GM12878 (cell line): ENCODE data around the gene SMIM1. TPM values are rescaled to one million over a fixed set of nuclear protein-coding genes. Genes with fewer than 3 reads are reported as not detected.

ENCODE experiments used
- polyA plus RNA-seq, 11 experiments: library from polyadenylated mRNA; depleted of rRNA in 4 of 11; unstranded in 6 of 11; stranded (reverse) in 5 of 11; fragments of >200 nt; fragmentation: Nextera tagmentation in 4 of 11; fragmentation: Illumina TruSeq in 1 of 11; extraction: Ambion mirVana in 4 of 11; extraction: Trizol in 1 of 11; gene quantifications; 1 replicate in 1 of 11; 2 replicates in 10 of 11; pipeline versions ENCODE4 v1.2.1 to v1.2.3, GENCODE V29; 2011 to 2016; ENCODE audit warnings: inconsistent platforms in 2 of 11, missing spikeins in 2 of 11, low read depth in 1 of 11
- small RNA-seq: library from RNA; depleted of rRNA; stranded (forward); fragments of <200 nt; gene quantifications from one replicate; pipeline ENCODE3, GENCODE V24; 2014
- total RNA-seq, 4 experiments: library from RNA; depleted of rRNA in 3 of 4; stranded (reverse); fragments of >200 nt in 3 of 4; fragmentation: Illumina TruSeq in 1 of 4; extraction: Trizol in 1 of 4; gene quantifications; 2 replicates each; pipeline versions ENCODE4 v1.2.1 to v1.2.3, GENCODE V29; 2013 to 2021

The SMIM1 gene
- total and polyA plus RNA-seq, 10 of the 15 experiments (the other 5 are each of a cell fraction or from before 2014, with no cell fraction given), result 0.30 to 0.37 TPM; not detected in 8

Small RNAs within 50 kb of the gene (small RNA-seq; reads per million reads assigned to genes)
- not detected for gene RF02197
- gene RN7SL574P, result not detected

Other genes starting within 250 kb of the SMIM1 start
Only the 7 nearest of the 9 such genes appear.
- 41.9 and 49.1 TPM in 2 replicates for gene WRAP73, start 122.6 kb upstream of the SMIM1 start, total RNA-seq (2014; rRNA removed)
- 22.8 and 23.8 TPM in 2 replicates for gene WRAP73, start 122.6 kb upstream of the SMIM1 start, total RNA-seq (2014; rRNA removed; fragmentation: Illumina TruSeq; extraction: Trizol)
- gene WRAP73, start 122.6 kb upstream of the SMIM1 start, total RNA-seq (2021), result 37.8 and 44.4 TPM in 2 replicates
- gene WRAP73, start 122.6 kb upstream of the SMIM1 start, polyA plus RNA-seq (2011; rRNA removed), result 28.7 and 49.1 TPM in 2 replicates
- 13.8 and 46.8 TPM in 2 replicates for gene WRAP73, start 122.6 kb upstream of the SMIM1 start, polyA plus RNA-seq (2014; fragmentation: Illumina TruSeq; extraction: Trizol)
- 1 to 10 TPM; 3.2 to 7.6 TPM for gene WRAP73, start 122.6 kb upstream of the SMIM1 start, polyA plus RNA-seq (2014; fragmentation: Nextera tagmentation; extraction: Ambion mirVana)
- 65.8 and 72.6 TPM in 2 replicates for gene WRAP73, start 122.6 kb upstream of the SMIM1 start, polyA plus RNA-seq (2014; rRNA removed)
- gene WRAP73, start 122.6 kb upstream of the SMIM1 start, polyA plus RNA-seq (2016; fragmentation: Nextera tagmentation; extraction: Ambion mirVana), result 10 to 100 TPM; 52.5 to 58.5 TPM
- gene TP73, start 120.2 kb upstream of the SMIM1 start, total RNA-seq (2014; rRNA removed), result 18.6 and 20.4 TPM in 2 replicates
- 7.8 and 8.5 TPM in 2 replicates for gene TP73, start 120.2 kb upstream of the SMIM1 start, total RNA-seq (2014; rRNA removed; fragmentation: Illumina TruSeq; extraction: Trizol)
- 49.6 and 54.2 TPM in 2 replicates for gene TP73, start 120.2 kb upstream of the SMIM1 start, total RNA-seq (2021)
- 3.3 and 6.5 TPM in 2 replicates for gene TP73, start 120.2 kb upstream of the SMIM1 start, polyA plus RNA-seq (2011; rRNA removed)
- gene TP73, start 120.2 kb upstream of the SMIM1 start, polyA plus RNA-seq (2014; fragmentation: Illumina TruSeq; extraction: Trizol), result 3.4 and 9.3 TPM in 2 replicates
- gene TP73, start 120.2 kb upstream of the SMIM1 start, polyA plus RNA-seq (2014; fragmentation: Nextera tagmentation; extraction: Ambion mirVana), result under 1 TPM; 0.08 to 0.22 TPM
- 20.4 and 28.7 TPM in 2 replicates for gene TP73, start 120.2 kb upstream of the SMIM1 start, polyA plus RNA-seq (2014; rRNA removed)
- 10 to 100 TPM; 24.8 to 29.4 TPM for gene TP73, start 120.2 kb upstream of the SMIM1 start, polyA plus RNA-seq (2016; fragmentation: Nextera tagmentation; extraction: Ambion mirVana)
- gene CCDC27, start 20.3 kb upstream of the SMIM1 start, total RNA-seq (2014; rRNA removed), result not detected in 2 replicates
- gene CCDC27, start 20.3 kb upstream of the SMIM1 start, total RNA-seq (2014; rRNA removed; fragmentation: Illumina TruSeq; extraction: Trizol), result not detected in 2 replicates
- gene CCDC27, start 20.3 kb upstream of the SMIM1 start, total RNA-seq (2021), result not detected in 2 replicates
- not detected in 2 replicates for gene CCDC27, start 20.3 kb upstream of the SMIM1 start, polyA plus RNA-seq (2011; rRNA removed)
- not detected in 2 replicates for gene CCDC27, start 20.3 kb upstream of the SMIM1 start, polyA plus RNA-seq (2014; fragmentation: Illumina TruSeq; extraction: Trizol)
- gene CCDC27, start 20.3 kb upstream of the SMIM1 start, polyA plus RNA-seq (2014; fragmentation: Nextera tagmentation; extraction: Ambion mirVana), result under 1 TPM in 1 of 2 experiments, not detected in 1; 0.05 TPM
- not detected in 2 replicates for gene CCDC27, start 20.3 kb upstream of the SMIM1 start, polyA plus RNA-seq (2014; rRNA removed)
- not detected for gene CCDC27, start 20.3 kb upstream of the SMIM1 start, polyA plus RNA-seq (2016; fragmentation: Nextera tagmentation; extraction: Ambion mirVana)
- 20.9 and 22.9 TPM in 2 replicates for gene LRRC47, start 23.7 kb downstream of the SMIM1 start, total RNA-seq (2014; rRNA removed)
- 13.7 and 15.3 TPM in 2 replicates for gene LRRC47, start 23.7 kb downstream of the SMIM1 start, total RNA-seq (2014; rRNA removed; fragmentation: Illumina TruSeq; extraction: Trizol)
- 31.0 and 34.6 TPM in 2 replicates for gene LRRC47, start 23.7 kb downstream of the SMIM1 start, total RNA-seq (2021)
- 24.0 and 25.4 TPM in 2 replicates for gene LRRC47, start 23.7 kb downstream of the SMIM1 start, polyA plus RNA-seq (2011; rRNA removed)
- gene LRRC47, start 23.7 kb downstream of the SMIM1 start, polyA plus RNA-seq (2014; fragmentation: Illumina TruSeq; extraction: Trizol), result 20.4 and 26.1 TPM in 2 replicates
- gene LRRC47, start 23.7 kb downstream of the SMIM1 start, polyA plus RNA-seq (2014; fragmentation: Nextera tagmentation; extraction: Ambion mirVana), result 1 to 10 TPM; 2.5 to 4.5 TPM
- gene LRRC47, start 23.7 kb downstream of the SMIM1 start, polyA plus RNA-seq (2014; rRNA removed), result 21.1 and 24.4 TPM in 2 replicates
- 10 to 100 TPM; 14.1 to 15.3 TPM for gene LRRC47, start 23.7 kb downstream of the SMIM1 start, polyA plus RNA-seq (2016; fragmentation: Nextera tagmentation; extraction: Ambion mirVana)
- gene CEP104, start 84.5 kb downstream of the SMIM1 start, total RNA-seq (2014; rRNA removed), result 14.9 and 19.1 TPM in 2 replicates
- gene CEP104, start 84.5 kb downstream of the SMIM1 start, total RNA-seq (2014; rRNA removed; fragmentation: Illumina TruSeq; extraction: Trizol), result 8.6 and 10.5 TPM in 2 replicates
- gene CEP104, start 84.5 kb downstream of the SMIM1 start, total RNA-seq (2021), result 34.8 and 35.5 TPM in 2 replicates
- 28.8 and 35.7 TPM in 2 replicates for gene CEP104, start 84.5 kb downstream of the SMIM1 start, polyA plus RNA-seq (2011; rRNA removed)
- 19.6 and 27.1 TPM in 2 replicates for gene CEP104, start 84.5 kb downstream of the SMIM1 start, polyA plus RNA-seq (2014; fragmentation: Illumina TruSeq; extraction: Trizol)
- 10 to 100 TPM in 1 of 2 experiments, 1 to 10 TPM in 1; 7.2 to 11.3 TPM for gene CEP104, start 84.5 kb downstream of the SMIM1 start, polyA plus RNA-seq (2014; fragmentation: Nextera tagmentation; extraction: Ambion mirVana)
- 15.8 and 23.5 TPM in 2 replicates for gene CEP104, start 84.5 kb downstream of the SMIM1 start, polyA plus RNA-seq (2014; rRNA removed)
- 10 to 100 TPM; 31.9 to 33.0 TPM for gene CEP104, start 84.5 kb downstream of the SMIM1 start, polyA plus RNA-seq (2016; fragmentation: Nextera tagmentation; extraction: Ambion mirVana)
- gene DFFB, start 84.7 kb downstream of the SMIM1 start, total RNA-seq (2014; rRNA removed), result 8.5 and 10.0 TPM in 2 replicates
- gene DFFB, start 84.7 kb downstream of the SMIM1 start, total RNA-seq (2014; rRNA removed; fragmentation: Illumina TruSeq; extraction: Trizol), result 5.5 and 6.2 TPM in 2 replicates
- 7.7 and 8.3 TPM in 2 replicates for gene DFFB, start 84.7 kb downstream of the SMIM1 start, total RNA-seq (2021)
- gene DFFB, start 84.7 kb downstream of the SMIM1 start, polyA plus RNA-seq (2011; rRNA removed), result 8.8 and 10.7 TPM in 2 replicates
- gene DFFB, start 84.7 kb downstream of the SMIM1 start, polyA plus RNA-seq (2014; fragmentation: Illumina TruSeq; extraction: Trizol), result 6.8 and 7.4 TPM in 2 replicates
- 1 to 10 TPM; 2.7 to 3.7 TPM for gene DFFB, start 84.7 kb downstream of the SMIM1 start, polyA plus RNA-seq (2014; fragmentation: Nextera tagmentation; extraction: Ambion mirVana)
- 10.7 and 12.0 TPM in 2 replicates for gene DFFB, start 84.7 kb downstream of the SMIM1 start, polyA plus RNA-seq (2014; rRNA removed)
- gene DFFB, start 84.7 kb downstream of the SMIM1 start, polyA plus RNA-seq (2016; fragmentation: Nextera tagmentation; extraction: Ambion mirVana), result 1 to 10 TPM; 3.2 to 5.3 TPM
- 25.0 and 28.3 TPM in 2 replicates for gene C1orf174, start 127.5 kb downstream of the SMIM1 start, total RNA-seq (2014; rRNA removed)
- 19.9 and 21.3 TPM in 2 replicates for gene C1orf174, start 127.5 kb downstream of the SMIM1 start, total RNA-seq (2014; rRNA removed; fragmentation: Illumina TruSeq; extraction: Trizol)
- 16.9 and 18.6 TPM in 2 replicates for gene C1orf174, start 127.5 kb downstream of the SMIM1 start, total RNA-seq (2021)
- 34.3 and 35.3 TPM in 2 replicates for gene C1orf174, start 127.5 kb downstream of the SMIM1 start, polyA plus RNA-seq (2011; rRNA removed)
- 25.8 TPM in 2 replicates for gene C1orf174, start 127.5 kb downstream of the SMIM1 start, polyA plus RNA-seq (2014; fragmentation: Illumina TruSeq; extraction: Trizol)
- gene C1orf174, start 127.5 kb downstream of the SMIM1 start, polyA plus RNA-seq (2014; fragmentation: Nextera tagmentation; extraction: Ambion mirVana), result 10 to 100 TPM; 17.5 to 20.9 TPM
- gene C1orf174, start 127.5 kb downstream of the SMIM1 start, polyA plus RNA-seq (2014; rRNA removed), result 25.1 and 26.0 TPM in 2 replicates
- 10 to 100 TPM; 32.2 to 35.4 TPM for gene C1orf174, start 127.5 kb downstream of the SMIM1 start, polyA plus RNA-seq (2016; fragmentation: Nextera tagmentation; extraction: Ambion mirVana)